GM10248 (cell line): ENCODE measurements around the gene TANGO2.

ENCODE experiments used
- CTCF ChIA-PET: fragments of 300-600 bp; sonication (Branson Sonifier 250); formaldehyde crosslinking; extraction: SDS; loops from one replicate; lab custom pipeline; 2021; ENCODE audit warnings: antibody characterized with exemption; lab: Yijun Ruan, JAX
- POLR2A ChIA-PET: fragments of 350-650 bp; sonication (Branson Sonifier 250); formaldehyde crosslinking; extraction: SDS; loops from one replicate; lab custom pipeline; 2020; ENCODE audit warnings: antibody characterized with exemption; lab: Yijun Ruan, JAX
- DNase-seq: peaks from one replicate; pipeline ENCODE4 v3.0.0; 2012; ENCODE audit errors: extremely low spot score
- CTCF ChIP-seq: IDR thresholded peaks from 2 replicates; pipeline ENCODE4 v1.5.1; 2012; ENCODE audit warnings: mild to moderate bottlenecking, low read depth; ENCODE audit errors: extremely low read depth, missing control alignments, control extremely low read depth

Gene TANGO2

GRCh38 chr22:20091690-20092476 lies 71.0 kb downstream of the TANGO2 start:
- ChIA-PET POLR2A (no interaction called here), CTCF (interaction anchor here (1.0 kb wide), 1 partner anchor 9 kb away, joined by 3 read pairs; no protein-coding TSS in a partner anchor)
- no peak for TF ChIP-seq CTCF
- DNase-seq: no peak

- ChIA-PET CTCF (no interaction called here), POLR2A (no interaction called here)
- no peak for TF ChIP-seq CTCF
- no peak for DNase-seq
Measured at GRCh38 chr22:20092477-20092854, 71.6 kb downstream of the TANGO2 start.

- no peak for DNase-seq
- POLR2A ChIA-PET: no interaction called here
- no peak for TF ChIP-seq CTCF
- CTCF ChIA-PET: interaction anchor here (0.9 to 1.6 kb wide), 2 partner anchors 8 to 17 kb away, joined by 4 to 6 read pairs; no protein-coding TSS in a partner anchor
Measured at GRCh38 chr22:20093418-20094196, 72.7 kb downstream of the TANGO2 start.

- ChIA-PET POLR2A (interaction anchor here (0.6 kb wide), 1 partner anchor 433 kb away, joined by 3 read pairs; no protein-coding TSS in a partner anchor), CTCF (interaction anchor here (0.9 to 1.7 kb wide), 3 partner anchors 9 to 27 kb away, joined by 4 to 6 read pairs (median 5); no protein-coding TSS in a partner anchor)
- no peak for DNase-seq
- no peak for TF ChIP-seq CTCF
Measured at GRCh38 chr22:20094197-20094807, 73.4 kb downstream of the TANGO2 start.

- TF ChIP-seq CTCF: no peak
- ChIA-PET POLR2A (no interaction called here), CTCF (interaction anchor here (1.7 kb wide), 1 partner anchor 28 kb away, joined by 5 read pairs; no protein-coding TSS in a partner anchor)
- DNase-seq: no peak
Measured at GRCh38 chr22:20095521-20095920, 74.6 kb downstream of the TANGO2 start.
